HG03469 (cell line): Measurements from ENCODE around the gene PTPN22.
"Not testable (repeated sequence)": the region's sequence is repeated elsewhere in the genome, so short reads cannot be mapped to it uniquely, and the experiment has no call there.

Source experiments
- ATAC-seq: cut with Tn5 transposase; IDR thresholded peaks from one replicate; pipeline ENCODE4 v1.9.1; 2021; ENCODE audit warnings: mild to moderate bottlenecking, moderate library complexity, moderate number of reproducible peaks; ENCODE audit not compliant: unreplicated experiment

Gene PTPN22

DNA sequence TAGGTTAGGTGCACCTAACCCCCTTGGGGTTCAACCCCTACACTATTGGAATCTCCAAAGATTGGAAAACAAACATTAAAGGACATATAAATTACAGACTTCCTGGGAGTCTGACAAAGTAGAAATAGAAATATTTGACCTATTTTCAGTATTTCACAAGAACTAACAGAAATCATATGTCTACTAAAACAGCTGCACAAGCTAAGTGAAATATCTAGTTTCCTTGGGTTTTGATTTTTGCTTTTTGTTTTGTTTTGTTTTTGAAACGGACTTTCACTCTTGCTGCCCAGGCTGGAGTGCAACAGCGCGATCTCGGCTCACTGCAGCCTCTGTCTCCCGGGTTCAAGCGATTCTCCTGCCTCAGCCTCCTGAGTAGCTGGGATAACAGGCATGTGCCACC, 18.8 kb downstream of the PTPN22 start:
- ATAC-seq = not testable (repeated sequence)

DNA sequence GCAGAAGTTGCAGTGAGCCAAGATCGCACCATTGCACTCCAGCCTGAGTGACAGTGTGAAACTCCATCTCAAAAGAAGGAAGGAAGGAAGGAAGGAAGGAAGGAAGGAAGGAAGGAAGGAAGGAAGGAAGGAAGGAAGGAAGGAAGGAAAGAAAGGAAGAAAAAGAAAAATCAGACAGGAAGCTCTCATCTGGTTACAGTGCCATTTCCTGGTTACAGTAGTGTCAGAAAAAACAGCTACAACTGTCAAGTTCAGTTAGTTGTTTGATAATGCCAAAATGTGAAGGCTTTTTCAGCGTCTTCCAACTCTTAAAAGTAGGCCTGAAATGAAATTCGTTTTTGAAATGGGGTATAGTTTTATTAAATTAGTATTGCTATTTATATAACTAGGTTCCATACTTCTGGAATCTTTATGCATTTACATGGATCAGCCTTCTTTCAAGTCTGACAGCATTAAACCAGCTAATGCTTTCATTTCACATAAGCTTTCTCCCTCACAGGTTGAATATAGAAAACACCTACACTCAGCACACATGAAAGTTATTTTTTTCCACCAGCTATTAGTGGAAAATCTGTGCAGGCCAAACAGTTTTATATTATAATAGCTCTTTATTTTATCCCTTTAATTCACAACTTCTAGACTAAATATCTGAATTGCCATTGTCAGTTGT, 21.2 kb downstream of the PTPN22 start:
- ATAC-seq = no peak

DNA sequence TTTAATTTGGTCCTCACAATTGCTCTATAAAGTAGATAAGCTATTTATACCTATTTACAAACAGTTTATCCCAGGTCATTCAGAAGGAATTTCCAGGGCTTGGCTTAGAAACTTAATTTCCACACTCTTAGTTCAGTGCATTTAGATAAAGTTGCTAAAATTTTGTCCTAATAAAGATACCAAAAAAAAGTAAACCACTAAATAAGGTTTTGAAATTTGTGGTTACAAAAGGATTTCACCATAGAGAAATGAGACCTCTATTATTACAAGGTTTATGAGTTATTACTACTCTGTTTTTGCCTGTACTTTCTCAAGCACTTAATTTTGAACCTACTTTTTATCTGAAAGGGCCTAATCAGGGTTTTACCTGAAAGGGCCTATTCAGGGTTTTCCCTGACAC, 22.4 kb downstream of the PTPN22 start:
- ATAC-seq = no peak

DNA sequence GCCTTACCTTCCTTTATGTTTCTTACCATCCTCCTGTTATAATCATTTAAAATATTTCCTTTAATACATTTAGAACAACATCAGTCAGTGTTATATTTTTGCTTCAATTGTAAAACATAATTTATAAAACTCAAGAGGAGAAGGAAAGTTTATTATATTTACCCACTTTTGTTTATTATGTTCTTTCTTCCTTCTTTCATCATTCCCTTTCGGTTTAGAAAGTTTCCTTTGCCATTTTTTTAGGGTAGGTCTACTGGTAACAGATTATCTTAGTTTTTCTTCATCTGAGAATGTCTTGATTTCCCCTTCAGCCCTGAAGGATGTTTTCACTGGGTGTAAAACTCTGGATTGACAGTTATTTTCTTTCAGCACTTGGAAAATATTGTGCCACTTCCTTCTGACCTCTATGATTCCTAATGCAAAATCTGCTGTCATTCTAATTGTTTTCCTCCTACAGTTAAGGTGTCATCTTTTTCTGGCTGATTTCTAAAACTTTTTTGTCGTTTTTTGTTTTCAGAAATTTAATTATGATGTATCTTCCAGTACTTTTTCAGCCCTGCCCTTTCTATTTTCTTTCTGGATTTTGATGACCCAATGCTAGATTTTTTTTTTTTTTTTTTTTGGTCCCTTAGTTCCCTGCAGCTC, 25.0 kb downstream of the PTPN22 start:
- no peak for ATAC-seq

DNA sequence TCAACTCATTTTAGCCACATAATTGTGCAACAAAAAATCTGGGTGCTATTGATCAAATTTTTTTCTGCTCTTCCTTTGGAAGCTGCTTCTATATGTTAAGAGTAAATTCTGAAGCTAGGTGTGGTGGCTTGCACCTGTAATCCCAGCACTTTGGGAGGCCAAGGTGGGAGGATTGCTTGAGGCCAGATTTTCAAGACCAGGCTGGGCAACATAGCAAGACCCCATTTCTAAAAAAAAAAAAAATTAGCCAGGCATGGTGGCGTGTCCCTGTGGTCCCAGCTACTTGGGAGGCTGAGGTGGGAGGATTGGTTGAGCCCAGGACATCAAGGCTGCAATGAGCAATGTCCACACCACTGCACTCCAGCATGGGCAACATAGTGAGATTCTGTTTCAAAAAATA, 35.0 kb downstream of the PTPN22 start:
- ATAC-seq = no peak

DNA sequence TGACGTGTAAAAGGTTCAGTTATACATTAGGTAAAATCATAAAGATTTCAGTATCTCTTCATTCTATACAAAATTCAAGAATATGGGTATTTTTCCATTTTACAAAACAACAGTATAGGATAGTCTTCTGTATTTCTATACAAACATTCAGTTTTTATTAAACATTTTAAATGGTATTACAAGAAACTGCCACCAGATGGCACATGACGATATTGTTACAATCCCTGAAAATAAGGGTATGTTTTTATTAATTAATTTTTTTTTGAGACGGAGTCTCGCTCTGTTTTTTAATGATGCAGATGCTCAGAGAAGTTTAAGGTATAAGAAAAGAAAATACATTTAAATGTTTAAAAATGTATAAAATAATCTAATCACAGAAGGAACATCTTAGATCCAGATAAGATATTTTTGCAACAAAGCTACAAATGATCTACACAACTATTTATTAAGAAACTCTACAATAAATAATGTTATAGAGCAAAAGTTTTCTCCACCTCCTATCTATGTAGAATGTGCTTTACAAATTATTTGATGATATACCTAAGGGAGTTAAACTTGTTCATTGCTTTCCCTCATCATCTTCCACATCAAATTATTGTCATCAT, 35.7 kb downstream of the PTPN22 start:
- ATAC-seq = no peak

DNA sequence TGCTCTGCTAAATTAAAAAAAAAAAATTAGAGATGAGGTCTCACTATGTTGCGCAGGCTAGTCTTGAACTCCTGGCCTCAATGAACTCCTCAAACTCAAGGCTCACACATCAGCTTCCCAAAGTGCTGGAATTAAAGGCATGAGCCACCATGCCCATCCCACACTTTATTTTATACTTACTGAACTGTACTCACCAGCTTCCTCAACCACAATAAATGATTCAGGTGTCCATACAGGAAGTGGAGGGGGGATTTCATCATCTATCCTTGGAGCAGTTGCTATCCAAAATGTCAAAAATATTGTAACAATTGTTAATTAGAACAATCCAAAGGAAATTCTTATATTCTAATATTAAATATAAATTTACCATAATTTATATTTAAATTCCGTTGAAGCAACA, 36.8 kb downstream of the PTPN22 start:
- ATAC-seq = no peak

DNA sequence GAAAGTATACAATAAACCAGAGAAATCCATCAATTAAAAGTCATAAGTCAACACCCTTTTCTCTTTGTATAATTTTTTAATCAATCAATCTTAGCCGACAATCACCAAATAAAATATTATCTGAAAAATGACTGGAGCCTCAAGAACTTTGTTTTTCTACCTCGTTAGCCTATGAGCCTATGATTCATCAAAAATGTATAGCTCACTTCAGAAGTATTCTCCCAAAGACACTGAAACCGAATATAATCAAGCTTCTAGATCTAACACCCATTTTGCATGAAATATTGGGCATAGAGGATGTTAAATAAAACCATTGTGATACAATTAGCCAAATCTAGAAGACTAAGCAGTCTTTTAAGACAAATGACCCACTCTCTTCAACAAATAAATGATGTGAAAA, 41.5 kb downstream of the PTPN22 start:
- ATAC-seq = no peak

DNA sequence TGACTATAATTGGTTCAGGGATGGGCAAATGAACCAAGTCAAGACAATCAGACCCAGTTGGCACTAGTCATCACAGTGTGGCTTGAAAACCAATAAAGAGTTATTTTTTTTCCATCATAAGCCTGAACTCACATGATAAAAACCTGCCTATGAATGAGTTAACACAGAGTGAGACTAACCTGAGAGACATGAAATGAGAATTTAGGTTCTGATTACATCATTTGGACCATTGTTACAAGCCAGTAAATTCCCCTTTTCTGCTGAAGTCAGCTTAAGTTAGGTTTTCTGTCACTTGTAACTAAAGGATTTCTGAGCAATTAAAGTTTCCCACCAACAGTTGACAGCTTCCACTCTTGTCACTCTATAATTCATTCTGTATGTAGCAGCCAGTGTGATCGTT, 49.6 kb downstream of the PTPN22 start:
- ATAC-seq = no peak

DNA sequence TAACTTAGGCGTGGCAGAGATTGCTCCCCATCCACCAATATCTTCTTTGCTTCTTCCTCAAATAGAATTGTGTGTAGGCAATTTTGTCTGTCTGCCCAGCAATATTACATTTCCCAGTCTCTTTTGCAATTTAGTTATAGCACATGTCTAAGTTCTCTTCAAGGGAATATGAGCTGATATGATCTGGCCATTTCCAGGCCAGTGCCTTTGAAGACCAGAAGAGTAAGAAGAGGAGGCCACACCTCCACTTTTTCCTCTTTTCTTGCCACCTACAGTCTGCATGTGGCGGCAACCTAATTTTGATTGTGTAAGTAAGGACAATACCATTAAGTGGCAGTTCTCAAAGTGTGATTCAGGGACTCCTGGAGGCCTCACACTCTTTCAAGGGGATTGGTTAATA, 52.9 kb downstream of the PTPN22 start:
- ATAC-seq = no peak

DNA sequence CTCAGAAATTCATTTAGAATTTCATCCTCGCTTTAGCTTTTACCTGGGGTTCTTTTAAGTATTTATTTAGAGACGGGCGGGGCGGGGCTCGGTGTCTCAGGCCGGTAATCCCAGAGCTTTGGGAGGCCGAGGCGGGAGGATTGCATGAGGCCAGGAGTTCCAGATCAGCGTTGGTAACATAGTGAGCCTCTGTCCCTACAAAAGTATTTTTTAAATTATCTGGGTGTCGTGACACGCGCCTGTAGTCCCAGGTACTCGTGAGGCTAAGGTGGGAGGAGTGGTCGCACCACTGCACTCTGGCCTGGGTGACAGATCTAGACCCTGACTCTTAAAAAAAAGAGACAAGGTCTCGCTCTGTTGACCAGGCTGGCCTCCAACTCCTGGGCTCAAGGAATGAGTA, 58.3 kb downstream of the PTPN22 start:
- no peak for ATAC-seq

DNA sequence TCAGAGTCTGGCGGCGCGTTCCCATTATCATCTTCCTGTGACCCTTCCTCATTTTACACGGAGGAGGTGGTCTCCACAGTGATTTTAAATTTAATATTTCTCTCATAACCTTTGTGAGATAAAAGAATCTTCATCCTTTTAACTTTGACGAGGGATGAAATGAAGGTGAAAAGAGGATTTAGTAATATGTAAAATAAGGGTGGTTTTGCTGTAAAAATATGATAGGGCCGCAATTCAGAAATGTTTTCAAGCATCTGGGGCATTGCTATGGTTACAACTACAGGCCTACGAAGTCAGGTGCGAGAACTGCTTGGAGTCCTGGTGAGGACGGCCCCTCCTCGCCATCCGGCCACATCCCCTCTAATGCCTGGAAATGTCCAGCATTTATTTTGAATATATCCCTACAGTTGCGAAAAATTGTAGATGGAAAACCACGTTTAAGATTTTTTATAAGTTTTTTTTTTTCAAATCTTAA, 58.8 kb downstream of the PTPN22 start:
- ATAC-seq = no peak

DNA sequence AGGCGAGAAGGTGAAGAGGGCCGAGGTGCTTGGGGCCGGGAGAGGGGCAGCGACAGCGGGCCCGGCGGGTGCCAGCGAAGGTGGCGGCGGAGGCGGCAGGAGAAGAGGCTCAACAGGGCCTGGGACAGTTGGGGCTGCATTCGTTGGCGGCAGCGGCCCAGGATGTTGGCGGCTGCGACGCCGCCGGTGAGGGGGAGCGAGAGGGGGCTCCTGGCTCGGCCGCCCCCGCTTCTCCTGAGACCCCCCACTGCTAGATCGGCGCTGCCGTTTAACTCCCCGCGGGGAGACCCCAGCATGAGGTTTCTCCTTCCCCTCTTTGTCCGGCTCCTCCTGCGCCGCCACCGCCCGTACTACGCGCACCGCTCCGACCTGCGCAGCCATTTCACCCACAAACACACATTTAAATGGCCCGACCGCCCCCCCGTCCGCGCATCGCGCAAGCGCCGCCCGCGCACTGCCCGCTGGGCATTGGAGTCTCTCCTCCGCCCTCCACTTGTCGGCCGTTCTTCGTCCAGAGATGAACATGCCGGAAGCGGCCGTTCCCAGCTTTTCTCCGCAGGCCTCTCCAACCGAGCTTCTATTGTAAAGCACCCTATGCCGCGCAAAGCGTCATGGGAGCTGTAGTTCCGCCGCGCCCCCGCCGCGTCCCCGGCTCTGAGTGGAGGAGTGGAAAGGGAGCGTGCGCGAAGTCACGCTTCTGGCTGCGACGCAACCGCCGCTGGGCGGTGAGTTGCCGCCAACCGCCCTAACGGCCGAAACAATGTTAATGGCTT, 59.4 kb downstream of the PTPN22 start, which contains the start of gene RSBN1:
TSS of gene RSBN1 (minus strand) at position 589 of the 773 bp plus-strand sequence. CDS start at position 525, 64 bp downstream.
- ATAC-seq = peak; percentile 91

DNA sequence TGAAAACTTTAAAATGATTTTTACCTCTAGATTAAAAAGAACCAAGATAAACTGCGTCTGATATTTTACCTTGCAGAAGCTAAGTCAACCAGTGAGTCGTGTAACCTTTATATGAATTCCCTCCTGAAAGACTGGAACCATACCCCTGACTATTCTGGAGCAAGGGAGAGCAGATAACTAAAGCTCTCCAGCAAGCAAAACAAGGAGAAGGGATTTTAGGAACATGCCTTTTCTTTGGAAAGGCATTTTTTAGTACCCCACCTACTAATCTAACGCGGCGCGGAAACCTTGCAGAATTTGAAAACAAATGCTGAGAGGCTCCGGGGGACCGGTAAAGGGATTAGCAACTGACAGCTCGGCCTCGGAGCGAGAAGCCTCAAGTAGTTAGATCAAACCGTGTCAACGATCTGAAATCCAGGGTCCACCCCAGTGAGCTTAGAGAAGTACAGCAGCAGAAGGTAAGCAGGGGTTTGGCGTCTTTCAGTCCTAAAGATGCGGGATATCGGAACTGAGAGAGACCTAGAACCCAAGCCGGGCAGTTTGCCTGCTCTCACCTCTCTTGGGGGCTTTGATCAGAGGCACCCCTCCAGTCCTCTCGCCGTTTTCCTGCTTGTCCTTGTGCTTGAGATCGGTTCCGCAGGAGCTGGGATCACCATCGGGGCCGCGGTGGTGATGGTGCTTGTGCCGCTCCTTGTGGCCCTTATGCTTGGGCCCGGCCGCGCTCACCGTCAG, 60.2 kb downstream of the PTPN22 start:
- no peak for ATAC-seq

DNA sequence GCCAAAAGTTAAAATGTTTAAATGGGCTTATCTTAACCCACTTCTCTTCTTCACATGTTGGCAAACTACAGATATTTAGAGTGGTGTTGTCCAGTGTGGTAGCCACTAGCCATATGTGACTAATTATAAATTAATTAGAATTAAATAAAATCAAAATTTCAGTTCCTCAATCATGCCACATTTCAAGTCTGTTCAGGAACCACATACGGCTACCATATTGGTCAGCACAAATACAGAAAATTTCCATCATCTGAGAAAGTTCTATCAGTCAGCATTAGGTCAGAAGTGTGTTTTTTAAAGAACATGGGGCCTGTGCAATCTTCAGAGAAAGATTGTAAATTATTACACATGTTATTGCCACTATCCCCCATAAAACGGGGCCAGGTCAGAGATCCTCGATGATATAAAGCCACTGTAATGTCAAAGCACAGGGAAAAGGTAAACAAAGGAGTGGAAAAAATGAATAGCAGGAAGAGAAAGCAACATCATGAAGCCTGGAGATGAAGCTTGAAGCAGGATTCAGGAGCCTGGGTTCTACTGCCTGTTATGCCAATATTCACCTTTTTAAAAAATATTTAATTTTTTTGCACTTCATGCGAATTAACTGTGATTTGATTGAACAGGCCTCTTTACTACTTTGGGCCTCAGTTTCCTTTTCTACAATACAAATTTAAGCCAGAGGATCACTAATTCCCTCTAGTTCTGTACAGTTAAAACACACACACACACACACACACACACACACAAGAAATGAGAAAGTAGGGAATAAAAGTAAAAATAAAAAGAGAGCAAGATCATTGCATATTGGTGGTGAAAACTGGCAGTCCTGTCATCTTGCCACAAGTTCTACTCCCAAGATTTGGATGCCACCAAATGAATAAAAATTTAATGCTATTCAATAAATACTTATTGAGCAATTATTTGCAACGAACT, 61.6 kb downstream of the PTPN22 start:
- no peak for ATAC-seq

DNA sequence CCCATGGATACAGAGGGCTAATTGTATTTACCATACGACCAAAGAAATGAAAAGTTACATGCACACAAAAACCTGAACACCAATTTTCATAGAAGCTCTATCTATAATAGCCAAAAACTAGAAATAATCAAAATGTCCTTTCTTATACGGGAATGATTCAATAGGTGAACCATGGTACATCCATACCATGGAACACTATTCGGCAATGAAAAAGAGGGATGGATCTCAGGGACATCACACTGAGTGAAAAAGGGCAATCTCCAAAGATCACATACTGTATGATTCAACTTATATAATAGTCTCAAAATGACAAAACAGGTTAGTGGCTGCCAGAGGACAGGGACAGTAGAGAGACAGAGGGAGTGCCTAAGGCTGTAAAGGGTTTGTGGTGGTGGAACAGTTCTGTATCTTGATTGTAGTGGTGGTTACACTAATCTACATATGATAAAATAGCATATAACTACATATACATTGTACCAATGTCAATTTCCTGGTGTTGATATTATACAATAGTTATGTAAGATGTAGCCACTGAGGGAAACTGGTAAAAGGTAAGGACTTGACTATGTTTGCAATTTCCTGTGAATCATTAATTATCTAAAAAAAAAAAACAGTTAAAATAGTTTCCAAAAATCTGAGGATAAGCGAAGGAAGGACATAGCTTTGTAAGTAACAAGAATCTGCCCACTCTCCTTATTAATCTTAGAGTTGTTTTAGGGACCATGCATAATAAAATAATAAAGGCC, 62.9 kb downstream of the PTPN22 start:
- no peak for ATAC-seq

DNA sequence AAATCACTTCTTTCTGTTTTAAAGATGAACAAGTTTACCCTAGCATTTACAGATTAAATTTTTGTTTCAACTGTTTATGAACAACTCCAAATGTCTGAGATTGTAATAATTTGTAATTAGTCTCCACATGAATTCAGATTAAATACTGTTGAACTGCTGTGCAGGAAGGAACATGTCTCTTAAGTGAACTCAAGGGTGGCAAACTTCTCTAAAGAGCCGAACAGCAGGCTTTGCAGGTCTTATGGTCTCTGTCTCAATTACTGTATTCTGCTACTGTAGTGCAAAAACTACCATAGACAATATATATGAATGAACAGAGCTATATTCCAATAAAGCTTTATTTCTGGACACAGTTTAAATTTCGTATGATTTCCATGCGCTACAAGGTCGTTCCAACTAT, 65.9 kb downstream of the PTPN22 start:
- no peak for ATAC-seq

DNA sequence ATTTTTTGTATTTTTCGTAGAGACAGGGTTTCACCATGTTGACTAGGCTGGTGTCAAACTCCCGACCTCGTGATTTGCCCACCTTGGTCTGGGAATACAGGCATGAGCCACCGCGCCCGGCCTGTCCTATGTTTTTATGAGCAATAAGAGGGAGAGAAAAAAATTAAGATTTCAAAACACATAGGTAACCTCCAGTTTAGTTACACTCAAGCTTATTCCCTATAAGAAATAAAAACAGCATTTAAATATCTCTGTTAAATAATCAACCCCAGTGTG, 66.3 kb downstream of the PTPN22 start:
- ATAC-seq = no peak
